HL-60/S4 (cell line): ENCODE results near the gene FCHSD2.
"Not testable (repeated sequence)": the region's sequence is repeated elsewhere in the genome, so short reads cannot be mapped to it uniquely, and the experiment has no call there.

Source experiments
- in situ Hi-C: fragments of 300-500 bp; cut with MboI; formaldehyde crosslinking; loops from 2 replicates; pipeline ENCODE4 v1.14.3; 2022; ENCODE audit warnings: low sequenced_read_pairs

Gene FCHSD2

GRCh38 chr11:73154178-73154577 is 12.1 kb upstream of the FCHSD2 start:
- in situ Hi-C loops, result loop anchor here (25.0 kb wide), 1 partner anchor 317 kb away; no protein-coding TSS in a partner anchor

- in situ Hi-C loops, result loop anchor here (25.0 kb wide), 1 partner anchor 316 kb away; no protein-coding TSS in a partner anchor
Measured at GRCh38 chr11:73152861-73153483, 10.9 kb upstream of the FCHSD2 start.

DNA sequence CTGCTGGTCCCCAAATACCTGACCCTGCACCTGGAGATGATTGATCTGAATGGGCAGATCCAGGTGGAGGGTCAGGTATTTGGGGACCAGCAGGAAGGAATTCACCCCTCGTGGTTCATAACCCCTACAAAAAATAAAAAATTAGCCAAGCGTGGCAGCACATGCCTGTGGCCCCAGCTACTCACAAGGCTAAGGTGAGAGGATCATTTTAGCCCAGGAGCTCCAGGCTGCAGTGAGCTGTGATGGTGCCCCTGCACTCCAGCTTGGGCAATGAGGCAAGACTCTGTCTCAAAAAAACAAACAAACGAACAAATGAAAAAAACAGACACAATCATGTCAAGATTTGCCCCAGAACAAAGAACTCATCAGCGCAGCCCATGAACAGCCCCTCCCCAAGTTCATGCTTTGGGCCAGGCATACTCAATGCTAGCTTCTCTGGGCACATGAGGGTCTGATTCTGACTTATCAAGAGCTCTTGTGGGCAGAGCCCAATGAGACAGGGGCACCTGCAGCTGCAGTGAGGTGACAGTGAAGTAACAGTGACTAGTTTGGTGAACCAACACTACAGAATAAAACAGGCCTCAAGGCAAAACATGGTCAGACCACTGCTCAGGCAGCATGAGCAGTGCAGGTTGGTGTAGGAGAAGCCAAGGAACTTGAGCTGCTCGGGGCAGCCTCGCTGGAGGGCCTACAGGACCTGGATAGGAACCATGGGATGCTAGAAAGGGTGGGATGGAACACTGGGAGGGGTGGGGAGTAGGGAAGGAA is 10.2 kb upstream of the FCHSD2 start:
- in situ Hi-C loops, result loop anchor here (25.0 kb wide), 1 partner anchor 315 kb away; no protein-coding TSS in a partner anchor

DNA sequence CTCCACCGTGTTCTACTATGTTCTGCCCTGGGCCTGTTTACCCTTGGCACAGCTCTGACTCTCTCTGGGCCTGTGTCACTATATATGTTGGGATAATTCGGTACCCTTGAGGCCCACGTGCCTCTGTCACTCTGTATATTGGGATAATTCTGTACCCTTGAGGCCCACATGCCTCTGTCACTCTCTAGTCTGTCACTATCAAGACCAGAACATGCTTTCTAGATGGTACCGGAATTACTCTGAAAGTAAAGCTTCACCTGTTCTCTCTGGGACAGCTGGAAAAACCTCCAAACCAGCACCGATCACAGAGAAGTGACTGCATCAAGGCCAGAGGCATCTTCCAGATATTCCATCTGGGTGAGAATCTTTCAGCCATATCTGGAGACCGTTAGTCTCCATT is 9.3 kb upstream of the FCHSD2 start:
- in situ Hi-C loops, result loop anchor here (25.0 kb wide), 1 partner anchor 314 kb away; no protein-coding TSS in a partner anchor

- in situ Hi-C loops, result no loop called here
Measured at GRCh38 chr11:73149105-73149504, 7.0 kb upstream of the FCHSD2 start.

- in situ Hi-C loops, result no loop called here
Measured at GRCh38 chr11:73147771-73148681, 5.9 kb upstream of the FCHSD2 start.

DNA sequence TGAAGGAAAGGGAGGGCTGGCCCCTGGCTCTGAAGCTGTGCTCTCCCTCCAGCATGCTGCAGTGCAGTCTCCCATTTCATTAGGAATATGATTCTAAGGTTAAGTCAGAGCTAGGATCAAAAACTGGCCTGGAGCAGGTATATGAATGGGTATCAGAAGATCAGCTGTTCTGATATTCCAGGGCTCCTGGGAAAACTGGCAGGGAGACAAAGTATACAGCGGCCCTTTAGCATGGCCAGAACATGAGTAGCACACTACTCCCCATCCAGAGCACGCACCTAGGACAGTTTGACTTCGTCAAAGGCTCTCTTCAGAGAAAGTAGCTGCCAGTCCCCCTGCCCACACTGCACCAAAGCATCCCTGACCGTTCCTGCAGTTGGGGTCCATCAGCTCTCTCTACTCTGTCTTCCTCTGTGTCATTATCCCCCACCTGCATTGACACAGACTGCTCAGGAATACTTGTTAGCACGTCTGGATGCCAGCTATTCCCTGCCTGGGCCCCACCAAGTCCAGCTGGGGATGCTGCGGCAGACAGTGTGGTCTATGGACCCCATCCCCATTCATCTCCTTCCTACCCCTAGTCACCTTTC is 4.0 kb upstream of the FCHSD2 start:
- in situ Hi-C loops, result no loop called here

DNA sequence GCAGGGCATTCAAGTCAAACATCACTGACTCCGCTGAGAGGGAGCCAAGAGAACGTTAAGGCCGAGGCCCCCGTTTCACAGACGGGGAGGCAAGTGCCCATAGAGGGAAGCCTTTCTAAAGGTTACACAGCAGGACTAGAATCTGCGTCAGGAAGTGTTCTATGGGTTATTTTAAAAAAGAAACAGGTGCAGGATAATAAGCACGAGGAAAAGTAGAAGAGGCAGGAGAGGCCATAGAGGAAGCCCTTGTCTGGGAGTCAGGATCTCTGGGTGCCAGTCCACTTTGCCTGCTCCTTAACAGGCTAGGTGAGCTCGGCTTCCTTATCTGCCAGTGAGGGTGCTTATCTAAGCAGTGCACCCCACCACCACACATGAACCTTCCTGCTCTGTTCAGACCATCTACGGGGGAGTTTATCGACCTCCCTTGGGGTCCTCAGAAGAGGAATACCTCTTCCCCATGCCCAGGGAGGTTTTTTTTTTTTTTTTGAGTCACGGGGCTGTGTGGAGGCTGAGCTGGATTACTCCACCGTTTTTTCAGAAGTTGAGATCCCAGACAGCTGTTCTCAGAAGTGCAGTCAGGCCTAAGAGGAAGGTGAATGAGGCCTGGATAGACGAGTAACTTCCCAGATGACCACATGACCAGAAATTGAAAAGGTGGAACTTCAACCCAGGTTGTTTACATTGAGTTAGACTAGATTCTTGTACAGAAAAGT is 1.2 kb upstream of the FCHSD2 start:
- in situ Hi-C loops, result no loop called here

DNA sequence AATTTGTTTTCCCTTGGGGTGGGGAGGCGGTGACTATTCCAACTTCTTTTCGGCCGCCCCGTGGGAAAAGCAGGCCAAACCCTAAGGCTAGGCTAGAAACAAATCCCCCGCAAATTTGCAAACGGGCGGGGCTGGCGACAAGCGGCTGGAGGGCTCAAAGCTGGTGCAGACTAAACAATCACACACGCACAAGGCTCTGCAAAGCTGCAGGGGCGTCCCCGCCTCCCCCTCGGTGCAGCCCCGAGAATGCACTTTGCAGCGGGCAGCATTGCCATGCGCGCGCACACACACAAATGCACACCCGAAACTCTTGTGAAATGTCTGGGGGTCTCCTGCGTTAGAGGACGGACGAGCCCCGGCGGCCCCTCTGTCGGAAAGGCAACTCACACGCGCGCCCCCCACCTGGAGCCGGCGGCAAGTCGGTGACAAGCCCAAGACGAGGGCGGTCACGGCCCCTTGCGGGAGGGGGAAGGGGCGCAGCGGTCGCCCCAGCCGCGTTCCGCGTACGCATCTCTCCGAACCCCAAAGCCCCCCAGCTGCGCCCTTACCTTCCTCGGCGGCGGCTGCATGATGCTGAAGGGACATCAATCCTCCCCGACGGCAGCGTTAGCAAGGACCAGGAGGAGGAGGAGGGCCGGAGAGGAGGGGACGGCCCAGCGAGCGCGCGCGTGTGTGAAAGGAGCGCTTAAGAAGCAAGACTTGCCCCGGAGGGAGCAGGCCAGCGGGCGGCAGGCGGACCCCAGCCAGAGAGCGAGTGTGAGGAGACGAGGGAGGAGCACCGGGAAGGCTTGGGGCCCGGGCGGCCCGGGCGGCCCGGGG is 600 bp downstream of the FCHSD2 start:
- in situ Hi-C loops, result no loop called here

- in situ Hi-C loops, result no loop called here
Measured at GRCh38 chr11:73141031-73141308, 1.1 kb downstream of the FCHSD2 start.

- in situ Hi-C loops, result no loop called here
Measured at GRCh38 chr11:73140213-73141030, 1.7 kb downstream of the FCHSD2 start.

DNA sequence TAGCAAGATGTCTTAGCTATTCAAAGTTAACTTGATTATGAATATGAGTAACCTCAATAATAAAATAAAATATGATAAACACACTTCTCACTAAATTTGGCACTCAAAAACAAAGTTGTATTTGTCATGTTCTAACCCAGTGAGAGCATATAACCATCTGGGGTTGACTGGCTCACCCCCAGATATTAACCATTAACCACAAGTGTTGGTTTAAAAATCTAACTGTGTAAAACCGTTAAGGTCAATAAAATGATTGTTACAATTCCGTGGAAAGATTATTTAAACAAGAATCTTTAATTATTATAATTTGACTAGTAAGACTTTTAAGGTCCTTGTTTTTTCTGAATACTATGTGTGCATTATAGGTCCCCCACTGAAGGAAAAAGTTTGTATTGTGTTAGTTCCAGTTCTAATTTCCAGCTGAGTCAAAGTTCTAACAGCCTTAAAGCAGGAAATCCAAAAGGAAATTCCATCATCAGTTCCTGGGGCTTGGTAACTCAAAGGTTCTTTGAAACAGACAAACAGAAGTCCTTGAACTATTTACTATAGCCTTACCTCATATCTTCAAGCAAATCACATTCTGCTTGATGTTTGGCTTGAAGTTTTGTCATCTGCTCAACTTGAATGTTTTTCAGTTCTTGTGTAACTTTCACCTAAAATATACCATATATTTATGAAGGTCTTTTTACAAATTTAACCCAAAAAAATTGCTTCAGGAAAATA is 2.5 kb downstream of the FCHSD2 start:
- in situ Hi-C loops, result no loop called here

- in situ Hi-C loops, result no loop called here
Measured at GRCh38 chr11:73137944-73138274, 4.2 kb downstream of the FCHSD2 start.

DNA sequence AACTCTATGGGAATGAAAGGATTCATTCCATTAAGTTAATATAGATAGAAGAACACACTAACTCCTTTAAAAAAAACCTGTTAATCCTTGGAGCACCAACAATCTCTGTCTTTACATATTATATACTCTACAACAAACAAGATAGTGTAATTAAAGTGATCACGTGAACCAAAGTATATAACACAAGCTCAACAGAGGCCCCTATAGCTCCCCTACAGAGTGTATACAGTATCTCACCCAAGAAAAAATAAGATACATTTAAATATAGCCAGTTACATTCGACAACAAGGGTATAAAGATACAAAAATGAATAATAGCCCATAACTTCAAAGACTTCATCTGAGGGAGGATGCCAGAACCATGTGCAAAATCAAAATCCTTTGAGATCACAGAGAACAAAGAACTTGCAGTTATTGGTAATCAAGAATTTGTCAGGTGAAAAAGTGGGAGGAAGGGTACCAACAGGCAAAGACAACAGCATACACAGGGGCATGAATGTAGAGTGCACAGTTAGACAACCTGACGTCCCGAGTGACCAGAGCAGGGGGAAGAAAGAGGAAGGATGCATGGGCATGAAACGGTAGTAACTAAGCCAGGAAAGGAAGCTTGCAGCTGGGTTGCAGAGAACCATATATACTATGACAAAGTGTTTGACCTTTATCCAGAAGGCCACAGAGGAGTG is 4.7 kb downstream of the FCHSD2 start:
- in situ Hi-C loops, result no loop called here

- in situ Hi-C loops, result not testable (repeated sequence)
Measured at GRCh38 chr11:73136722-73137121, 5.4 kb downstream of the FCHSD2 start.

- in situ Hi-C loops, result no loop called here
Measured at GRCh38 chr11:73135346-73136284, 6.5 kb downstream of the FCHSD2 start.

DNA sequence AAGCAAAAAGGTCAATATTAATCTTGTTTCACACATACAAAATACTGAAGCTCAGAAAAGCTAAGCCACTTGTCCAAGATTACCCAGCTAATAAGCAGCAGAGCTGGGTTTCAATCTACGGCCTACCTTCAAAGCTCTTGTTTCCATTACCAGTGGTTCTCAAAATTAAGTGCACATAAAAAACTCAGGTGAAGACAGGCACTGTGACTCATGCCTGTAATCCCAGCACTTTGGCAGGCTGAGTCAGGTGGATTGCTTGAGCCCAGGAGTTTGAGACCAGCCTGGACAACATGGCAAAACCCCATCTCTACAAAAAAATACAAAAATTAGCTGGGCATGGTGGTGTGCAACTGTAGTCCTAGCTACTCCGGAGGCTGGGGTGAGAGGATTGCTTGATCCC is 9.8 kb downstream of the FCHSD2 start:
- in situ Hi-C loops, result not testable (repeated sequence)
